Stimulated activated CD4-positive, alpha-beta T cell treated with anti-CD3 and anti-CD28 coated beads, TNF-alpha, amount 100 ng/mL, for 48 hours (primary cell): ENCODE measurements around the gene CMPK1.
"Not testable (repeated sequence)": the region's sequence is repeated elsewhere in the genome, so short reads cannot be mapped to it uniquely, and the experiment has no call there.

Source experiments
- DNase-seq, 3 donors: peaks; one replicate each; pipeline ENCODE4 v3.0.0-alpha.2; 2020; ENCODE audit warnings: low read depth in 3 of 3

CMPK1 gene

DNA sequence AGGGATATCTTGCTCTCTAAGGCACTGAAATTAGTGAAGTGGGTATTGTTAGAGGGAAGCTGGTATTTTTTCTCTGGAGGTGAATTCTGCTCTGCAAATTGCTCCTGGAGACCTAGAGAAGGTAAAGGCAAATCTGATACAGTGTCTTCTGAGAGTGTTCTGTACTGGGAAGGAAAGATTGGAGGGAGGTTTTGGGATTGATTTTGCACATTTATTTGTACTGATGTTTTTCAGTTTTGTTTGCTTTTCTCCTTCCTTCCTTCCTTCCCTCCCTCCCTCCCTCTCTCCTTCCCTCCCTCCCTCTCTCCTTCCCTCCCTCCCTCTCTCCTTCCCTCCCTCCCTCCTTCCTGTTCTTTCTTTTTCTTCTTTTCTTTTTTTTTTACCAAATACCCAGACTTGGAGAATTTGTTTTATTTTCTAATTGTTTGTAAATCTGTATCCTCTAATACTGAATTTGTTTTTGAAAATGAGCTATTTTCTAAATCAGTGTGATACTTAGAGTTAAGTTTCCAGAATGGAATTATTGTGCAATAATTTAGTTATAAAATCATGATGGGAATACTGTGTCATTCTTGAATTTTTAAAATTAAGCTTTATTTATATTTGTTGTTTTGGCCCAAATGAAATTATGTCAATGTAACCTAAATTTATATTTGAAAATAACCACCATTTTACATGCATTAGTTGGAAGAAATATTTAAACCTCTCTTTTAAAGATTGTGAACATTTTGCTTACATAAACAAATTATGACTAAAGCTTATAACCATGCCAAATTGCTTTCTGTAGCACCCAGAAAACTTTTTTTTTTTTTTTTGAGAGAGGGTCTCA lies 4.9 kb downstream of the CMPK1 start:
- no peak for DNase-seq

DNA sequence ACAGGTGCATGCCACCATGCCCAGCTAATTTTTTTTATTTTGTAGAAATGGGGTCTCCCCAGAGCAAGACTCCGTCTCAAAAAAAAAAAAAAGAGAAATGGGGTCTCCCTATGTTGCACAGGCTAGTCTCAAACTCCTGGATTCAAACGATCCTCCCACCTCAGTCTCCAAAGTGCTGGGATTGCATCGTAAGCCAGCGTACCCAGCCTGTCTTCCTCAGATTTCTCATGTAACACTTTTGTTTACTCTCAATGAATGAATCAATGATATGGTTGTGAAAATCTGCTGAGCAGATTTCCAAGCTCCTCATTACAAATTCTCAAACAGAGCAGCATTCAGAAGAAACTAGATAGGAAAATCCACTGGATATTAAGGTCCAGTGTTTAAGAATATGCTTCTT lies 6.6 kb downstream of the CMPK1 start:
- DNase-seq, result no peak

- DNase-seq, result not testable (repeated sequence)
These were observed 13.4 kb downstream of the CMPK1 start for GRCh38 chr1:47346979-47347378.

GRCh38 chr1:47347735-47348134 lies 14.1 kb downstream of the CMPK1 start:
- no peak for DNase-seq

- no peak for DNase-seq
These were observed 14.7 kb downstream of the CMPK1 start for GRCh38 chr1:47348246-47348645.

GRCh38 chr1:47351305-47351704 lies 17.7 kb downstream of the CMPK1 start:
- no peak for DNase-seq

- no peak for DNase-seq
These were observed 27.8 kb downstream of the CMPK1 start for GRCh38 chr1:47361380-47361779.

DNA sequence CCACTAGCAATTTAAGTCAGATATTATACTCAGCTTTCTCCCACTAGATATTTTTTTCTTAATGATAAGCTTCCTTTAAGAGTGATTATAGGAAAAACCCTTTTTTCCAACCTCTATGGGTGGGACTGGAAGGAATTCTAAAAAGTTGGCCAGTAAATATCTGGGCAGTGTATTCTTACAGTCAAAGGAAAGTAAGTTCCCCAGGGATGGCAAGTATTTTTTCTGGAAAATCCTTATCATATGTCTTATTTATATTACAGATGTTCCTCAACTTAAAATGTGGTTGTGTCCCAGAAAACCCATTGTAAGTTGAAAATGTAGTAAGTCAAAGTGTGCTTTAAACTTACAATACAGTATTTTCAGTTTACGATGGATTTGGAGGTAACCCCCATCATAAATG lies 29.2 kb downstream of the CMPK1 start:
- no peak for DNase-seq

GRCh38 chr1:47367651-47368050 lies 34.1 kb downstream of the CMPK1 start:
- DNase-seq, result no peak

GRCh38 chr1:47371016-47371517 lies 37.5 kb downstream of the CMPK1 start:
- no peak for DNase-seq

- no peak for DNase-seq
These were observed 40.9 kb downstream of the CMPK1 start for GRCh38 chr1:47374501-47374900.

DNA sequence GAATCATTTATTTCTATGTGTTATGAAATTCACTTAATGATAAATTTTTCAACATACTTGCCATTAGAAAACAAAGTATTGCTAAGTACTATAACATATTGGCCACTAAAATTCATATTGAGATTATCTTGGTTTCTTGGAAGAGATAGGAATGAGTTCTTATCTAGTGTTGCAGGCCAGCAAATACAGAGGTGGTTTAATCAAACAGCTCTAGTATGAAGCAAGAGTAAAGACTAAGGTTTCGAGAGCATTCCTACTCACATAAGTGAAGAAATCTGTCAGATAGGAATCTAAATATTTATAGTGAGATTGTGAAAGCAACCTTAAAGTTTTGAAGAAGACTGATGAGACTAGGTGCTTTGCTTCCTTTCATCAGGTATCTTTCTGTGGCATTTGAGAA lies 44.6 kb downstream of the CMPK1 start:
- DNase-seq, result no peak

- DNase-seq, result no peak
These were observed 47.1 kb downstream of the CMPK1 start for GRCh38 chr1:47380699-47381098.

DNA sequence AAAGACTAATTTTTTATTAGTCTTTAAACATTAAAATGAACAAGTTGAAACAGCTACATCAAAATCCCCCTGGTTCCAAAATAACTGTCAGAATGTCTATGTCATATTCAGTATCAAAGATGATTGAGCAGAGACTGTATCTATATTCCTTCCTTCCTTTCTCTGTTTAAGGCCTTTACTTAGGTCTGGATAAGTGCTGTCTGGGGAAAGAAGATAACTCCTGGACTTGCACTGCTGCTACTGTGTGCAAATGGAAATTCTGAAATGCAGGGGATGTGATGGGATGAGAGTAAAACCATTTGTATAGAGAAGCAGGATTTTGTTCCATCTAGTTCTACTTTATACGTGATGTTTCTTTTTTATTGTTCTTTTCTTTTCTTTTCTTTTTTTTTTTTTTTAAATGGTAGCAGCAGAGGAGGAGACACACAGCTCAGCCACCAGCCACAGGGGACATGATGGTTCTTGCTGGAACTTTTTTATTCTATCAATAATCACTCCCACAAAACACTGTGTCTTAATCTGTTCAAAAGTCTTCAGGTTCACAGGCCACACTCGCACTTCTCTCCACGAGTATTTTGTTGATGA lies 48.9 kb downstream of the CMPK1 start:
- no peak for DNase-seq

DNA sequence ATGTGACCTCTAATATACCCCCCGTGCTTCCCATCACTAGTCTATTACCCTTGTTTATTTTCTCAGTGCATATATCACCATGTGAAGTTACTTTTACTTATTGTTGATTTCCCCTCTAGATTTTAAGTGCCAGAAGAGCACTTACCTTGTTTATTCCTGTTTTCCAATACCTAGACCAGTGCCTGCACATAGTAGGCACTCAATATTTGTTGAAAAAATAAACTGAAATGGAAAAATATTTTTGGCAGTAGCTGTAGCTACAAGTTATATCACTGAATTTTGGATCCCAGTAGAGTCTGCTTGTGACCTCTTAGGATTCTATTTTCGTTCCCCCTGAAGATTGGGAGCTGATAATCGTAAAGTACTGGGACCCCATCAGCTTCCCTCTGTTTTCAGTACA lies 50.5 kb downstream of the CMPK1 start:
- no peak for DNase-seq

- DNase-seq, result no peak
These were observed 51.4 kb downstream of the CMPK1 start for GRCh38 chr1:47385020-47385419.

DNA sequence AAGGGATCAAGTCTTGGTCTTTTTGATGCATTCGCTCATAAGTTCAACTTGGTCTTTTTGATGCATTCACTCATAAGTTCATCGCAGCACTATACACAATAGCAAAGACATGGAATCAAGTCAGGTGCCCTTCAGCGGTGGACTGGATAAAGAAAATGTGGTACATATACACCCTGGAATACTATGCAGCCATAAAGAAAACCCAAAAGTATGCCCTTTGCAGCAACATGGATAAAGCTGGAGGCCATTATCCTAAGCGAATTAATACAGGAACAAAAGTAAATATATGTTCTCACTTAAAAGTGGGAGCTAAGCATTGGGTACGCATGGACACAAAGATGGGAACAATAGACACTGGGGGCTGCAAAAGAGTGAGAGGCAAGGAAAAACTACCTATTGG lies 52.7 kb downstream of the CMPK1 start:
- DNase-seq, result no peak

DNA sequence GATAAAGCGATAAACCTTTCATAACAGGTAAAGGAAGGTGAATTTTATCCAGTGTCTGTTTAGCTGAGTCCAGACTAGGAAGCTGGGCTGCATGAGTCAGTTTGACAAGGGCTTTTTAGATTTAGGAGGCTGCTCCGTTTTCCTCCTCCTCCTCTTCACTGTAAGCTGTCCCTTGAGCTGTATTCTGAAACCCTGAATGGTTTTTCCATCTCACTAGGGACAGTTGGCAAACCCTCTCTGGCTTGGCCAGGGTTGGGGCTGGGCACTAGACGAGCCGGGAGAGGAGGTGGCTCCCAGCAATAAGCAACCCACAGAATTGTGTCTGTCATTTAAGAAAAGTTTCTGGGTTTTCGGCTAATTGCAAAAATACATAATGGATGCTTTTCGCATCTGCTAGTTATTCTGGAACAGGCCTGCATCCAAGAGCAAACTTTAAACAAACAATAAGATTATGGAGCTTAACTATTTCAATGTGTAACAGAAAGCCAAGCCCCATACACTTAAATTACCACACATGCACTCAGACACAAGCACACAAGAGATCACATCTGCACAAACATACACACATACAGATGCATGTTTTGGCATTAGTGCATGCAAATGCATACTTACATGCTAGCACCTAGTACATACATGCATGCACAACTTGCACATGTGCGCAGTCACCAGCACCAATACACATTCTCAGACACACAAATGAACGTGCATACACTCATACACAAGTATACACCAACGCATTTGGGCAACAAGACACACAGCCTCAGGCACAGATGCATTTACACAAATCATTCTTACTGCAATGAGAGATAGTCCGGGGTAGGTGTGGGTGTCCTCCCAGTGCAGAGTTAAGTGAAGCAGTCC lies 54.7 kb downstream of the CMPK1 start:
- no peak for DNase-seq

- peak; percentile 13 to 26 (median 17) for DNase-seq
These were observed 55.3 kb downstream of the CMPK1 start for GRCh38 chr1:47388891-47389238.

GRCh38 chr1:47389731-47390130 lies 56.1 kb downstream of the CMPK1 start:
- no peak for DNase-seq

DNA sequence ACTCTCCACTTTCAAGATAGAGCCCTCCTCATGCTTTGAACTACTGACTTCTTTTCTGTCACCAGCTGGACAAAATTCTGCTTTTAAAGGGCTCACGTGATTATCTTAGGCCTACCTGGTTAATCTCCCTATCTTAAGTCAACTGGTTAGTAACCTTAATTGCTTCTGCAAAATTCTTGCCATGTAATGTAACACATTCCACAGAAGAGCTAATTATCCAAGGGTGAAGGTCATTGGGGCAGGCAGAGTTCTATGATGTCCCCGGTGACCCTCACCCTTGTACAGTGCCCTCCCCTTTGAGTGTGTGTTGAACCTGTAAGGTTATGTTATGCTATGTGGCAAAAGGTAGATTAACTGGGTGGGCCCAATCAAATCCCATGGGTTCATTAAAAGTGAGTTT lies 57.3 kb downstream of the CMPK1 start:
- DNase-seq, result no peak

- no peak for DNase-seq
These were observed 59.6 kb downstream of the CMPK1 start for GRCh38 chr1:47393141-47393540.

DNA sequence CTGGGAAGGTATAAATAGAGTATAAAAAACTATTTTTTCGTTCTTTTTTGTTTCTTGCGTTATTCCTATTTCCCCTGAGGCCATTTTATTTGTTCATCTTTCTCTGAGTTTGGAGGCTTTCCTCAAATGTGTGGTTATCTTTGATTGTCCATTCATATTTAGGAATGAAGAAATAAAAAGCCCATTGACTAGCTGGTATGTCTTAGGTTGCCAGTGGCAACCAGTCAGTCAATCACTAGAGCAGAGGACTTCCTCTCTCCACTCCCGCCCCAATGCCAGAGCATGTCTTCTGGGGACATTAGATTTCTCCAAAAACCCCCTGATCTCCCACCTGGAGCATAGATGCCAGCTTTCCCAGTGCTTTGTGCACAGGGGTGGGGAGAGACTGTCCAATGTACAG lies 61.8 kb downstream of the CMPK1 start:
- no peak for DNase-seq
